HEK293 (cell line): ENCODE data around the gene SEMA3F.
A peak's percentile ranks its signal among the peaks of the same experiment; 100 is the strongest.

Experiments used
- CTCF ChIA-PET: fragments of 350-600 bp; formaldehyde crosslinking; extraction: SDS; loops from one replicate; lab custom pipeline; 2021; ENCODE audit warnings: antibody characterized with exemption; lab: Yijun Ruan, JAX
- POLR2A ChIA-PET: fragments of 300-600 bp; formaldehyde crosslinking; extraction: SDS; loops from one replicate; lab custom pipeline; 2020; ENCODE audit warnings: antibody characterized with exemption, inconsistent platforms; lab: Yijun Ruan, JAX
- H3K27ac ChIP-seq: fragments of 200-500 bp; sonication (Bioruptor generic); 2 replicates; pipeline ENCODE4 v1.5.1; 2014; ENCODE audit warnings: low read depth, low read length, control low read depth, inconsistent platforms; ENCODE audit errors: extremely low read depth
- H3K36me3 ChIP-seq, 2 experiments: fragments of 200-500 bp in 1 of 2; sonication (Bioruptor generic) in 1 of 2; 1 replicate in 1 of 2; 2 replicates in 1 of 2; pipeline ENCODE4 v1.5.1; 2014 to 2017; ENCODE audit warnings: inconsistent platforms in 2 of 2, low read length in 2 of 2; ENCODE audit not compliant: control insufficient read depth in 2 of 2, insufficient read depth in 1 of 2
- H3K4me1 ChIP-seq: fragments of 200-500 bp; sonication (Bioruptor generic); 2 replicates; pipeline ENCODE4 v1.5.1; 2014; ENCODE audit warnings: mild to moderate bottlenecking, low read length, inconsistent platforms; ENCODE audit not compliant: control insufficient read depth, insufficient read depth
- H3K4me3 ChIP-seq: 2 replicates; pipeline ENCODE4 v1.5.1; 2011; ENCODE audit warnings: low read depth, mild to moderate bottlenecking, control low read depth, low read length, moderate library complexity
- H3K9me3 ChIP-seq: fragments of 200-500 bp; sonication (Bioruptor generic); 2 replicates; pipeline ENCODE4 v1.5.1; 2014; ENCODE audit warnings: low read depth, low read length, inconsistent platforms; ENCODE audit not compliant: control insufficient read depth, insufficient read depth
- GFI1B ChIP-seq: fragments of 450-650 bp; formaldehyde crosslinking; IDR thresholded peaks from 2 replicates; pipeline ENCODE4 v1.5.1; 2016; ENCODE audit warnings: missing biosample characterization, missing genetic modification characterization
- GLIS2 ChIP-seq: fragments of 450-650 bp; formaldehyde crosslinking; IDR thresholded peaks from 2 replicates; pipeline ENCODE4 v1.5.1; 2016; ENCODE audit warnings: missing biosample characterization, missing genetic modification characterization
- HIC1 ChIP-seq: fragments of 450-650 bp; formaldehyde crosslinking; IDR thresholded peaks from 2 replicates; pipeline ENCODE4 v1.5.1; 2016; ENCODE audit warnings: missing biosample characterization, missing genetic modification characterization
- KLF8 ChIP-seq: fragments of 450-650 bp; formaldehyde crosslinking; IDR thresholded peaks from 2 replicates; pipeline ENCODE4 v1.5.1; 2016; ENCODE audit warnings: missing biosample characterization, missing genetic modification characterization
- PATZ1 ChIP-seq: fragments of 450-650 bp; formaldehyde crosslinking; IDR thresholded peaks from 2 replicates; pipeline ENCODE4 v1.5.1; 2016; ENCODE audit warnings: missing biosample characterization, missing genetic modification characterization
- ZBTB11 ChIP-seq: fragments of 450-650 bp; formaldehyde crosslinking; conservative IDR thresholded peaks from 2 replicates; pipeline ENCODE4 v1.5.1; 2016; ENCODE audit warnings: low read depth, missing biosample characterization, missing genetic modification characterization
- ZBTB21 ChIP-seq: fragments of 450-650 bp; formaldehyde crosslinking; IDR thresholded peaks from 2 replicates; pipeline ENCODE4 v1.5.1; 2017; ENCODE audit warnings: missing biosample characterization, missing genetic modification characterization
- ZBTB26 ChIP-seq: fragments of 450-650 bp; formaldehyde crosslinking; optimal IDR thresholded peaks from 2 replicates; pipeline ENCODE3; 2016; ENCODE audit warnings: missing biosample characterization, mild to moderate bottlenecking, missing genetic modification characterization
- ZFP3 ChIP-seq: fragments of 450-650 bp; formaldehyde crosslinking; IDR thresholded peaks from 2 replicates; pipeline ENCODE4 v1.5.1; 2016; ENCODE audit warnings: low read depth, missing biosample characterization, missing genetic modification characterization
- ZNF169 ChIP-seq: fragments of 450-650 bp; formaldehyde crosslinking; IDR thresholded peaks from 2 replicates; pipeline ENCODE4 v1.5.1; 2016; ENCODE audit warnings: missing biosample characterization, missing genetic modification characterization
- ZNF239 ChIP-seq: fragments of 450-650 bp; formaldehyde crosslinking; IDR thresholded peaks from 2 replicates; pipeline ENCODE4 v1.5.1; 2016; ENCODE audit warnings: missing biosample characterization, missing genetic modification characterization
- ZNF335 ChIP-seq: fragments of 450-650 bp; formaldehyde crosslinking; conservative IDR thresholded peaks from 2 replicates; pipeline ENCODE4 v1.5.1; 2016; ENCODE audit warnings: missing biosample characterization, missing genetic modification characterization
- ZNF341 ChIP-seq: fragments of 450-650 bp; formaldehyde crosslinking; IDR thresholded peaks from 2 replicates; pipeline ENCODE4; 2016; ENCODE audit warnings: low read depth, missing biosample characterization, missing genetic modification characterization
- ZNF624 ChIP-seq: fragments of 450-650 bp; formaldehyde crosslinking; IDR thresholded peaks from 2 replicates; pipeline ENCODE4 v1.5.1; 2017; ENCODE audit warnings: missing biosample characterization, missing genetic modification characterization
- ZNF629 ChIP-seq: fragments of 450-650 bp; formaldehyde crosslinking; IDR thresholded peaks from 2 replicates; pipeline ENCODE4 v1.5.1; 2017; ENCODE audit warnings: missing biosample characterization, missing genetic modification characterization
- ZNF654 ChIP-seq: fragments of 450-650 bp; formaldehyde crosslinking; IDR thresholded peaks from 2 replicates; pipeline ENCODE4 v1.5.1; 2016; ENCODE audit warnings: low read depth, missing biosample characterization, missing genetic modification characterization
- ZNF692 ChIP-seq: fragments of 450-650 bp; formaldehyde crosslinking; IDR thresholded peaks from 2 replicates; pipeline ENCODE4 v1.5.1; 2016; ENCODE audit warnings: missing biosample characterization, missing genetic modification characterization
- ZNF837 ChIP-seq: fragments of 450-650 bp; formaldehyde crosslinking; IDR thresholded peaks from 2 replicates; pipeline ENCODE4 v1.5.1; 2016; ENCODE audit warnings: missing biosample characterization, missing genetic modification characterization
- ZSCAN18 ChIP-seq: fragments of 450-650 bp; formaldehyde crosslinking; IDR thresholded peaks from 2 replicates; pipeline ENCODE4 v1.5.1; 2016; ENCODE audit warnings: missing biosample characterization, missing genetic modification characterization
- ZSCAN23 ChIP-seq: fragments of 450-650 bp; formaldehyde crosslinking; IDR thresholded peaks from 2 replicates; pipeline ENCODE4 v1.5.1; 2016; ENCODE audit warnings: missing biosample characterization, missing genetic modification characterization

SEMA3F gene

GRCh38 chr3:50226888-50227389, 71.8 kb downstream of the SEMA3F start (continued):
- 0 out of 2 replicates have a peak, but pooled peaks have one; percentile 50 for TF ChIP-seq ZNF692
- TF ChIP-seq ZNF335 (tag by site-specific recombination): peak; percentile 71
- no peak for TF ChIP-seq ZSCAN18 (tag by site-specific recombination)

- ChIA-PET POLR2A (interaction anchor here (0.9 to 2.1 kb wide), 5 partner anchors 9 to 24 kb away, joined by 3 to 9 read pairs (median 4); partner anchors contain the start of gene GNAI2), CTCF (interaction anchor here (0.5 to 17.6 kb wide), 19 partner anchors 9 to 141 kb away, joined by 3 to 237 read pairs (median 4); partner anchors contain the start of genes GNAI2, GNAT1 and SEMA3B)
- peak overlapping the region; percentile 60; the same call in 1 of the 2 replicates for H3K27ac ChIP-seq
- H3K9me3 ChIP-seq: no peaks in the 10 kb centered on the region
- peak overlapping the region; percentile 55 for H3K4me3 ChIP-seq
- no peaks in the 10 kb centered on the region for H3K36me3 ChIP-seq
- H3K4me1 ChIP-seq: no peaks in the 10 kb centered on the region
- TF ChIP-seq ZNF654 (tag by site-specific recombination) (peak; percentile 21; the same call in 1 of the 2 replicates), ZNF624 (no peak), ZBTB11 (tag by site-specific recombination) (peak; percentile 95), ZNF837 (tag by site-specific recombination) (no peak), GLIS2 (tag by site-specific recombination) (peak; percentile 95), GFI1B (tag by site-specific recombination) (no peak), ZBTB21 (no peak), KLF8 (peak; percentile 88), PATZ1 (0 out of 2 replicates have a peak, but pooled peaks have one; percentile 59), ZNF629 (peak; percentile 33; the same call in 1 of the 2 replicates), ZNF169 (no peak), ZFP3 (no peak), ZSCAN23 (tag by site-specific recombination) (no peak), ZNF341 (peak; percentile 40; the same call in 1 of the 2 replicates), HIC1 (peak; percentile 27; the same call in 1 of the 2 replicates), ZNF239 (tag by site-specific recombination) (no peak), ZBTB26 (peak; percentile 47)
These were observed 72.5 kb downstream of the SEMA3F start for GRCh38 chr3:50227390-50228183.
